HG03159 (cell line): ENCODE results near the gene SERPINE2.
A peak's percentile ranks its signal among the peaks of the same experiment; 100 is the strongest.
"Not testable (repeated sequence)": the region's sequence is repeated elsewhere in the genome, so short reads cannot be mapped to it uniquely, and the experiment has no call there.

Experiments
- ATAC-seq: cut with Tn5 transposase; IDR thresholded peaks from one replicate; pipeline ENCODE4 v1.9.1; 2021; ENCODE audit warnings: mild to moderate bottlenecking, moderate library complexity; ENCODE audit not compliant: unreplicated experiment

The SERPINE2 gene

DNA sequence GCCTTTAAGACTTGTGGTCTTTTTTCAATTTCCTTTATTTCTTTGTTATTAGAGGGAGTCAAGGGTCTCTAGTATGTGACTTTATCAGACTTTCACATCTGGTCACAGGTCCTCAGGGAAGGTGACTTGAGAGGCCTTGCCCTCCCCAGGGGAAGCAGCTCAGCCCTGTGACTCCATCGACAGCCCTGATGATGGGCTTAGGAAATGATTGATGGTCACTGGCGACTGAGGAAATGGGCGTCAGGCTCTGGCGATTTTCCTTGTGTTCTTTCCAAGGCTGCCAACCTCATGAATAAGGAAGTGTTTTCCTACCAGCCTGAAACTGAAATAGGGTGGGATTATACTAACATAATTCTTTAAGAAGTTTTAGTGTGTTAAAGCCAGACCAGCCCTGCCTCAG is 21.1 kb downstream of the SERPINE2 start:
- no peak for ATAC-seq

DNA sequence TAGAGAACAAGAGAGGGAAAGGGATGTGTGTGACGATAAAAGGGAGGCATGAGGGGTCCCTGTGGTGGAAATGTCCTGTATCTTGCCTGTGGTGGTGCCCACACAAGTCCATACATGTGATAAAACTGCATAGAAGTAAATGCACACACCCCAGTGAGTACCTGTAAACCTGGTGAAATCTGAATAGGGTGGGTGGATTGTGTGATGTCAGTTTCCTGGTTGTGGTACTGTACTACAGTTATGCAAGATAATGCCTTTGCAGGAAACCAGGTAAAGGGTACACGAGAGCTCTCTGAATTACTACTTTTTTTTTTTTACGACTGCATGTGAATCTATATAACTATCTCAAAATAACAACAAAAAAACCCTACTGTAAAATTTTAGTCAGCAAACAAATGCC is 22.1 kb downstream of the SERPINE2 start:
- ATAC-seq: no peak

DNA sequence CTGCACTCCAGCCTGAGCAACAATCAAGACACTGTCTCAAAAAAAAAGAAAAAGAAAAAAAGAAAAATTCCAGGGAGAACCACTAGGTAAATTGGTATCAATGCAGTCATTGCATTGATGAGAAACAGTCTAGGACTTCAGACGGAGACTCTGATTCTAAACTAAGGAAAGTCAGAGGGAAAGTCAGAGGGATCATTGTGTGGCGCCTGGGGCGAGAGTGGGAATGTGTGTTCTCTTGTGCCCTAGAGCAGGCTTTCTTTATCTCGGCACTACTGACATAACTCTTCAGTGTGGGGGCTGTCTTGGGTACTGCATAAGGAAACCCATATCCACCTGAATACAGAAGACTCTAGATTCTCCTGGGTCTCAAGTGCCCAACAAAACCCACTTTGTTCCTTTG is 24.8 kb downstream of the SERPINE2 start:
- no peak for ATAC-seq

DNA sequence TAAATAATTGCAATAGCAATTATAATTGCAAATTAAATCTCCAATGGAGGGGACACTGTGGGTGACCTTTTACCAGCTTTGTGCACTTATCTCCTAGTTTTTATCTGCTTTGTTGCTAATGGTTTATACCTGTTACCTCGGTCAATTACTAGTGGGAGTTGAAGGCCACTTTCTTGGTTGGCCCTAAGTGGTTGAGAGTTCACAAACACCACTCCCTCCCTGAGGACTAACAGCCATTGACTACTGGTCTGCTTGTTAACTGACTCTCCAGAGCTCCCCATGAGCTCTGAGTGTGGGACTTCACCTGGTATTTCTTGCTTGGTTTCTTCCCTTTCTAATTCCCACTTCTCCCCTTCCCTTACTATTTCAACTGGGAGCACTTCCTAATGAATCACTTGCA is 27.2 kb downstream of the SERPINE2 start:
- ATAC-seq: no peak

DNA sequence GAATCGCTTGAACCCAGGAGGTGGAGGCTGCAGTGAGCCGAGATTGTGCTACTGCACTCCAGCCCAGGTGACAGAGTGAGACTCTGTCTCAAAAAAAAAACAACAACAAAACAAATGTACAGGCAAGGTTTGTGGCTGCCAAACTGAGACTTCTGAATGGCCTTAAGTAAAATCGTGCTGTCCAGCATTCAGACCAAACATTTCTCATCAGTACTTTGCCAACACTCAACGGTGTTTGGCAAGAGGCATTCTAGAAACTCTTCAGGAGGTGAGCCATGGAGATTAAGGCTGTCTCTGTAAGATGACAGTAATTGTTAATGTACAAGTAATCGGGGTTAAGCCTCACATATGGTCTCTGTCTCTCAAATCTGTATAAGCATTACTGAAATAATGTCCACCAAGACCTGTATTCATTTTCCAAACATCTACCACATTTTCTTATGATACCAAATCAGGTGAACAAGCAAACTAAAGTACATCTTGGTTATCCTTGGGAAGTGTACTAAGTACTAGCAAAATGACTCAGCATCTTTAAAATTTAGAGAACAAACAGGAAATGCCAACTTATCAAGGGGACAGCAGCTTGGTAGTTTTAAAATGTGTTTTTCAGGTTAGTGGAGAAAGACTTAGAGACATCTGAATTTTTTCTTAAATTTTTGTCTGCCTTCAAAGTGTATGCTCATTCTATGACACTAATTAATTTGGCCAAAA is 29.3 kb downstream of the SERPINE2 start:
- no peak for ATAC-seq

DNA sequence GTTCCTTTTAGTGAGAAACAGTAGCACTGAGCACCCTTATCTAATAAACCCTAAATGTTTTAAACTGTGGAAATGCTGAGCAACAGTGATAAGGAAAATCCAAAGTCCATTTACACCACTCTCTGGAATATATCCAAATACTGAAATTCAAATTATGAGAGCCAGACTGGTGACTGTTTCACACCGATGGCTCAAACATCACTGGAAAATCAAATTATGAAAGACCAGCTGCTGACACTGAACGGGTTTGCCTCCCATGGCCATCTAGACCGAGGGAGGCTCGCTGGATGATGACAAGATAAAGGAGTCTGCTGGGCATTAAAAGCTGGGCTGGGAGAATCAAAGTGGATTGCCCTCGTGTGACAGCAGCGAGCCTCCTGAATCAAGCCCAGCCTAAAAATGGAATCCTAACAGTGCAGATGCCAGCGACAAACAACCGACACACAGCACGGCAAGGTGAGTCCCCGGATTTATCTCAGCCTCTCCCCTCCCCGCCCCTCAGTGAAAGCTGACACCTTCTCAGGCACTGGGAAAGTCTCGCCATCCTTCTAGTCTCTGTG is 30.3 kb downstream of the SERPINE2 start:
- ATAC-seq: no peak

DNA sequence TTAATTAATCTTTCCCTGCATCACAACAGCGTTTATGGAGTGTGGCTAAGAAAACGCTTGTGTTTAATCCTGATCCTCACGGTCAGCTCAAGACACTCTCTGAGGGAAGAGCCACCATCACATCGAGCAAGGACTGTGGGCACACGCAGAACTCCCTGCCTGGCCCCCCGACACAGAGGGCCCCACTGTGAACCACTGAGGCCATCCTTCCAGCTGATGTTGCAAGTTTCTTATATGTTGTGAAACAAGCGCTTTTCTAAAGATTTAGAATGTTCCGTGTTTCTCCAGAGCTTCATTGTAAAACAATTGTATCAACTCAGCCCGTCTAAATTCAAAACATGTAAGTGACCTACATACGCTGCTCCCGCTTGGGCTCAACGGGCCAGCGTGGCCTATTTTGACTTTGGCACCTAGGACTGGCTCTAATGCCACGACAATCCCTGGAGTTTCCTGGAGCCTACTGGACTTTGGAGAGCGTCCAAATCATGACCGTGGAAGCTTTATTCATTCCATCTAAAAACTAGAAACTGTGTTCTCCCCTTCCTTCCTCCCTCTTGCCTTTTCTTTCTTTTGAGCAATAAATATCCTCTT is 34.9 kb downstream of the SERPINE2 start:
- no peak for ATAC-seq

DNA sequence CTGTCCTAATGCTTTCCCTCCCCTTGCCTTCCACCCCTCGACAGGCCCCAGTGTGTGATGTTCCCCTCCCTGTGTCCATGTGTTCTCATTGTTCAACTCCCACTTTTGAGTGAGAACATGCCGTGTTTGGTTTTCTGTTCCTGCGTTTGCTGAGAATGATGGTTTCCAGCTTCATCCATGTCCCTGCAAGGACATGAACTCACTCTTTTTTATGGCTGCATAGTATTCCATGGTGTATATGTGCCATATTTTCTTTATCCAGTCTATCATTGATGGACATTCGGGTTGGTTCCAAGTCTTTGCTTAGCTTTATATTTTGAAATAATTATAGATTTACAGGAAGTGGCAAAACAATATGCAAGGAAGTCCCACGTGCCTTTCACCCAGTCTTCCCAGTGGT is 38.4 kb downstream of the SERPINE2 start:
- ATAC-seq: not testable (repeated sequence)

DNA sequence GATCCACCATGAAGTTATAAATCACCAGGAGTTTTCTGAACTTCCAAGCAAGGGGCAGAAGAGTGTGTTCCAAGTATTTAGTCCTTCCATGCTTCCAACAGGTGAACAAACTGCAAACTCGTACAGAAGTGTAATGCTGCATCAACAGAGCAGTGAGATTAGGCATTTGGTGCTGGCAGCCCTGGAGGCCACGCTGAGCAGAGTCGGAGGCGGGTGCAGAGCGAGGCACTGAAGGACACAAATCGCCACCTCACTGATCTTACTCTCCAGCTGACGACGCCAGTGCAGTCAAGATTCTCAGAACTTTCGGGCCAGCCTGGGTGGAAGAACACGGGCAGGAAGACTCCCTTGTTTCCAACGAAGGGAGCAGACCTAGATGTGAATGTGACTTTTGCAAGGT is 39.2 kb downstream of the SERPINE2 start:
- ATAC-seq: no peak

DNA sequence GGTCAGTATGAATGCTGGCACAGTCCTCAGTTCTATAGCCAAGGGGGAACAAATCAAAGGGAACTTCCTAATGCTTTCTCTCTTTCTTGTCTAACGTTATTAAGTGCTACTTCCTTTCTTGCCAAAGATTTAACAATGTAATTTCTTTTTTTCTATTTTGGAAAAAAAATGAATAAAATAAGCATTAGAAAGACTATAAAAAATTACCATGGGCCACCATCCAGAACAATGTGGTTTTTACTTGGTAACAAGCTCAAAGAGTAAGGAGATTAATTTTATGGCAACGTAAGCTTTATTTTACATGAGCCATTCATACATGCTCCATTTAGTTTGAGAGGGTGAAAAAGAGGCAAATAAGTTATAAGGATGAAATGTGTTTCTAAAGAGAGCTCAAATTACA is 40.1 kb downstream of the SERPINE2 start:
- no peak for ATAC-seq

DNA sequence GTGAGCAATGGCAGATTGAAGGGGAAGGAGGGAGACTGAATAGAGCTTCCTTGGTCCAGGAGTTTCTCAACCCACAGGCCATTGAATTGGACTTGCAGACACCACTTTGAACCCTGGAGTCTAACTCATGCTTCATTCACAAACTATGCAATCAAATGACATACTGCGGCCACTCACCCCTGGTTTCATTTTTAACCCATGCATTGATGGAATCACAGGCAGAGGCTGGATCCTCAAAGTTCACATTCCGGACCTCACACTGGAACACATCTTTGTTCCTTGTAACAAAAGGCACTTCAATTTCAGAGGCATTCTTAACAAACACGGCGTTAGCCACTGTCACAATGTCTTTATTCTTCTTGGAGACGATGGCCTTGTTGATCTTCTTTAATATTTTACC is 41.1 kb downstream of the SERPINE2 start:
- no peak for ATAC-seq

DNA sequence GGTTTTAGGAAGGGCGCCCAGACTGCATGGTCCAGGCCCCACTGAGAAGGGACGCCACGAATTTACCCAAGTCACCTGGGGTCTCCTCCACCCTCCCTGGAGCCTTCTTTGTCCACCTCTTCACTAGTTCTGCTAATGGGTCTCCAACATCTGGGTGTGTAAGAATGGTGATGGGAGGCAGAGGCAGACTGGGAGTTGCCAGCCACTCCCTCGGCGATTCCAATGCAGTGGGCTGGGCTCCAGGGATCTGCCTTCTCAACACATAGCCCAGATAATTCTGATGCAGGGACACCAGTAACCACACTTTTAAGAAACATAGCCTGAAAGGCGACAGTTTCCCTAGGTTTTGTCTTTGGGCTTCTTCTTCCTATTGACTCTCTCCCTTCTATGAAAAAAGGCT is 42.7 kb downstream of the SERPINE2 start:
- no peak for ATAC-seq

DNA sequence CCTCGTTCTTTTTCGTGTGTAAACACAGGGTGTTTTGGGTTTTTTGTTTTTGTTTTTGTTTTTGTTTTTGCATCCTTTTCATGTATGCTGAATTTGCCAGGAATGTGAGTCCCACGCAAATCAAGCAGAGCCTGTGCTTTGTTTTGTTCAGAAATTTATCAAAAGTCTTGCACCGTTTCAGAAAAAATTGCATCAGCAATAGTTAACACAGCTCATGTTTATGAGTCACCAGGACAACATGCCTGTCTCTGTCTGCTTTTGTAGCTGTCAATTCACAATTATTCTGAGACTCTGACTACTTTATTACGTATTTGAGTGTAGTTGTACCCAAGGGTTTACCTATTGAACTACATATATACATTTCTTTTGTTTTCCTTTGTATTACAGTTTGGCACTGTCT is 43.5 kb downstream of the SERPINE2 start:
- ATAC-seq: no peak

DNA sequence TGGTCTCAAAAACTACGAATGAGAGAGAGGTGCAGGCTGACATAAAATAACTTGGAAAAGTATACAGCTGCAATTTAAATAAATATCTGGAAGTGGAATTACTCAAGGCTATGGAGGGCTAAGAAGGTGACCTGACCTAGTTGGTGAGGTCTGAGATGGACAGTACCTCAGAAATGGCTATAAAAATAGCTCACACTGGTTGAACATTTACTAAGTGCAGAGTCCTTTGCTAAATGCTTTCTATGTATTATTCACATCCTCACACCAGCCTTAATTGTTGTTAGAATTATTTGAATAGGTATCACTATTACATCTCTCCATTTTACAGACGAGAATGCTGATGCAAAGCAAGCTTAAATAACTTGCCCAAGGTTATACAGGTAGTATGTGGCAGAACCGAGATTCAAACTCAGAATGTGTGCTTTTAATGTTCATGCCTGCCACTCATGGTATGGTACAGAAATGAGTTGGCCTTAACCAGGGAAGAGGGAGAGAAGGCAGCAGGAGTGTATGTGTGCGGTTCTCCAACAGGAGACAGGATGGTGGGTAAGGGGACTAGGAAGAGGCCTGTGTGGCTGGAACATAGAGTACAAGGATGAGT is 44.4 kb downstream of the SERPINE2 start:
- no peak for ATAC-seq

DNA sequence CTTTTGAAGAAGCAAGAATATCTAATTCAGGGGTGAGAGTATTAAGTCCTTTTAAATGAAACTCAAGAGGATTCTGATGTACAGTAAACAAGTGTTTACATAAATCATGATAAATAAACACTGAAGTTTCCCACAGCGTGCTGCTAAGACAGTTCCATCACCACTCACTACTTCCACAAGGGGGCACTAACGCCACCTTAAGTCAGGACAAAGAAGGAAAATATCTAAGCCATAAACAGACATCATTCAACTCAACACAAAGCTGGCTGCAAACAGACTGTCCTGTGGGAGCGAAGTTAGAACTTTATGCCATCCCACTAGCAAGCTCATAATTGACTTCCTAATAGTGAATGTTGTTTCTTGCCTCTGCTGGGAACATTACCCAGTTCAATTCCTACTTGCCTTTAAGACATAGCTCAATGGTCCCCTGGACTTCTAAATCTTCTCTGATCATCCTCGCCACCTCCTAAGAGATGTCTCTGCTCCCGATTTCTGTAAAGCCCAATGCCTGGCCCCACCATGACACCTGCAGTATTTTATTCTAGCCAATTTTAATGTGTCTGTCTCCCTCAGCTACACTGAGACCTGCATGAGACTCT is 45.4 kb downstream of the SERPINE2 start:
- ATAC-seq: peak; percentile 77

DNA sequence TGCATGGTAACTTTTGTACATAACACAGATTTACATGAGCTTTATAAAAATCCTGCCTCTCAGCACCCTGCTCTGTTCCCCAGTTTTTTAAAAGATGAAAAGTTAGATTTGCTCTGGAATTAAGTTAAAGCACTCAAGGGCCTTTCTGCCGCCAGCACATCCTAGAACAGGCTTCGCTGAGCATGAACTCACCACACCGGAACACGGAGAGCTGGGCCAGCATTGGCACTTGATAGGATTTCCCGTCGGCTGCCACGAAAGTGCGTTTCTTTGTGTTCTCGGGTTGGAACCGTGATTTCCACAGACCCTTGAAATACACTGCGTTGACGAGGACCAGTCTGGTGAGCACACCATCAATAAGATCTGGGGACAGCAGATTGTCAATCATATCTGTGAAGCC is 47.5 kb downstream of the SERPINE2 start:
- ATAC-seq: no peak

DNA sequence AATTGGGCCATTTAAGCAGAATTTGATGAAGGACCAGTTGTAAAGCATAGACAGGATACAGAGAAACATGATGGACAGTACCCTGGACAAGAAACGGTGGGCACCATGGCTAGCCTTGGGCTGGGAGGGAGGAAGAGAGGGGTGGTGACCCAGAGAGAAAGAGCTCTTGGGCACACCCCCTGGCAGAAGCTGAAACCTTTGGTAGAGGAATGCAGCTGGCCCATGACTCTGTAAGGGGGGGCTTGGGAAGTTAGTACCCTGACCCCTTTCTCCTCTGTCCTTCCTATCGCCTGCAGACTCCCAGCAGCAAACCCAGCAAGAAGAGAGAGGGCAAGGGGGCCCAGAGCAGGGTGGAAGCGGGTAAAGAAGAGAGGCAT is 49.2 kb downstream of the SERPINE2 start:
- no peak for ATAC-seq

DNA sequence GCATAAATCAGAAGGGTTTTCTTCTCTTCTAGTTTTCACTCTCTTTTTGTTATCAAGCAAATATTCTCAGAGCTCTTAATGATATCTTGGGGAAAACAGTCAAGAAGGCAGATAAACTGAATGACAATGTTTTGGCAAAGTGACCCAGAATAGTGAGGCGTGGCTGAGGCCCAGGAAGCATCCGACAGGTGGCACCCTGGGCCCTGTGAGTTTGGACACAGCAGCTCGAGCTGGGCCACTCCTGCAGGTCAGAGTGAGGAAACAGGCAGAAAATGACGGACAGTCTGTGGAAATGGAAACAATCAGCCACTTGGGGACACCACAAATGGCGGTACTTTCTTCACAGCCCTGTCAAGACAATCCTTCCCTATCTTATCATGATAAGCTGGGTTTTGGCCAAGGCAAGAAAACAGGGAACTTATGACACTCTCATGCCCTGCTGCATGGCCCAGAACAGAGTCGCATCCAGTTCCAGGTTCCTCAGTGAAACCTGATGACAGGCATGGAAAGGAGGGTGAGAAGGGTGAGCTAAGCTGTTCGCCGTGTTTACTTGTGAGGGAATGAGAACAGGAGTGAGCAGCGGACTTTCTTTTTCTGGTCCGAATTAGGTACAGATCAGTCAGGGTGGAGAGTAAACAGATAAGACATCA is 49.8 kb downstream of the SERPINE2 start:
- no peak for ATAC-seq

DNA sequence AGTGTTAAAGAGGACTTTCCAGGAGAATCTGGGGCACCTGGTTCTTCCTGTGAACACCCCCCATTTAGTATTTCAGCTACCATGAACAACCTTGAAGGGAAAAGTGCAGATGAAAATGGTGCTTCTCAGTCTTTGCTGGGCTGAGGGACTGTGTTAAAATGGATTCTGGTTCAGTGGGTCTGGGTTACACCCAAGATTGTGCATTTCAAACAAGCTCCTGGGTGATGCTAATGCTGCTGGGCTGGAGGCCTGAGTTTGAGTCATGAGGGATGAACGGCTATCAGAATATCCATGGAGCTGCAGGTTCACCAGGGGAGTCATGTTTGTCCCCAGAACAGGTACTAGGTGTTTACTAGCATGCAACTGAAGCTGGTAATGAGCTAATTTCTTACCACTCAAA is 57.8 kb downstream of the SERPINE2 start:
- no peak for ATAC-seq

DNA sequence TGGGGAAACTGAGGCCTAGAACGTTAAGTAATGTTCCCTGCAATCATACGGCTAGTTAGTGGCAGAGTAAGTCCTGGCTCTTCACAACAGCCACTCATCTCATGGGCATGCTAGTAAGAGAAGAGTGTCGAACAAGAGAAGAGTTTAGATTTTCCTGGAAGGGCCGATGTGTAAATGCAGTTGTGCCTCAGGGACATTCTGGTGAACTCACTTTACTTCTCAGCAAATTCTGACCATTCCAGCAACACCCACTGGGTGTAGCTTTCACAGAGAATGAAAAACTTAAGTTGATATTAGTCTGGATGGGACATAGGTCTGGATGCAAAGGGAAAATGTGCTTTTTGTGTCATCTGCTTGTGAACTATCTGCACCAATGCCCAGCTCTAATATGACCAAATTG is 58.3 kb downstream of the SERPINE2 start:
- ATAC-seq: no peak

DNA sequence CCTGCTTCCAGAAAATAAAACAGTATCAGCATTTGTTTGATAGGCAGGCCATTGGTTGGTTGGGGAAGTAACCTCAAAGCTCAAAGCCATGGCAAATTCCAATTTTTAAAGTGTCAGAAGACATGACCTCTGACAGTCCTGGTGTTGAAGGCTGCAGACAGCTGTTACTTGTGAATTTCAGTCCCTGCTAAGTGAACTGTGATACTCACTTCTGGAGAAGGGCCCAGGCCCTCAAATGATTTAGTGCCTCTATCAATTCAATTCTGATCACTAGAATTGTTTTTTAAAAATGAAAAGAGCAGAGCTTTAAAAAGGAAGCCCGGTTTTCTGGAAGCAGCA is 58.7 kb downstream of the SERPINE2 start:
- ATAC-seq: no peak
